Astrocyte (in vitro differentiated cells and primary cell): ENCODE measurements around the gene ADCY5.

Experiments used
- CTCF ChIP-seq: IDR thresholded peaks from 2 replicates; pipeline ENCODE4 v1.5.1; 2011; ENCODE audit warnings: low read depth, mild to moderate bottlenecking, inconsistent platforms, low read length, moderate library complexity; ENCODE audit not compliant: insufficient read depth
- EZH2 ChIP-seq: IDR thresholded peaks from 2 replicates; pipeline ENCODE4 v1.6.1; 2012; ENCODE audit warnings: mild to moderate bottlenecking, low read length, inconsistent platforms; ENCODE audit not compliant: insufficient read depth

DNA sequence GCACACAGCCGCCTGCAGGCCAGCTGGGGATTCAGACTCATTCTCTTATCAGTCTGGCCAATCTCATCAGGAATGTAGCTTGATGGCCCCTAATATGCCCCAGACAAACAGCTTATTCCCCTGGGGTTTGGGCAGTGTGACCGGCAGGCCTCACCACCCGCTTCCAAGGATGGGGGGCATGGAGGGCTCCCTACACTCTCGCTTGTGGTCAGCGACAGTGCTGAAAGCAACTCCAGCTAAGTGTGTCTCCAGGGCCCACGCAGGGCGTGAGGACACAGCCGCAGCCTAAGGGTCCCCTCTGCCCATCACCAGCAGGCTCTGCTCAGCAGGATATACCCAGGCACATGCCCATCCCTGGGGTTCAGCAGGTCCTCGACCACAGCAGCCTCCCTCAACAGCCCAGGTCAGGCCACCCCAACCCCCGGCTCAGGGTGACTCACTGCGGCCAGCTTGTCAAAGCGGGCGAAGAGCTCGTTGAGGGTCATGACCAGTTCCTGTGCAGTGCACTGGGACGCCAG lies 116.7 kb downstream of the ADCY5 start:
- TF ChIP-seq CTCF (no peak), EZH2 (no peak)
